IPS DF 6.9 (cell line): Measurements from ENCODE around the gene SERP2.

Experiments used
- DNase-seq: peaks from one replicate; pipeline ENCODE4 v3.0.0-alpha.2; 2013; ENCODE audit warnings: low read depth, low spot score
- H3K27ac ChIP-seq: one replicate; pipeline ENCODE4 v1.5.1; 2013; ENCODE audit warnings: low read length, control low read depth
- H3K27me3 ChIP-seq: 2 replicates; pipeline ENCODE4 v1.6.1; 2013; ENCODE audit warnings: mild to moderate bottlenecking, low read length; ENCODE audit not compliant: control insufficient read depth, insufficient read depth
- H3K36me3 ChIP-seq: 2 replicates; pipeline ENCODE4 v1.6.1; 2013; ENCODE audit warnings: low read length; ENCODE audit not compliant: control insufficient read depth, insufficient read depth
- H3K4me1 ChIP-seq: 2 replicates; pipeline ENCODE4 v1.6.1; 2013; ENCODE audit warnings: low read length; ENCODE audit not compliant: control insufficient read depth, insufficient read depth
- H3K4me3 ChIP-seq: 2 replicates; pipeline ENCODE4 v1.5.1; 2013; ENCODE audit warnings: mild to moderate bottlenecking, low read length
- H3K9me3 ChIP-seq: 2 replicates; pipeline ENCODE4 v1.6.1; 2013; ENCODE audit warnings: low read length, inconsistent platforms; ENCODE audit not compliant: control insufficient read depth, insufficient read depth
- WGBS: extraction: QIAGEN DNeasy Blood & Tissue Kit; methylation state at CpG from one replicate; pipeline ENCODE4 v1.1.7; 2013; ENCODE audit warnings: mixed read lengths, missing lambda C conversion rate; ENCODE audit not compliant: insufficient read length, insufficient coverage; 5-methylcytosine and 5-hydroxymethylcytosine counted together

SERP2 gene

GRCh38 chr13:44340508-44340907 is 33.1 kb upstream of the SERP2 start:
- H3K4me3 ChIP-seq, result no peak overlapping the region
- no CpG with 5 or more reads among the region's 2 CpGs for WGBS
- DNase-seq, result no peak

GRCh38 chr13:44342741-44343140 is 30.9 kb upstream of the SERP2 start:
- no peaks in the 10 kb centered on the region for H3K27me3 ChIP-seq
- no peak overlapping the region for H3K4me3 ChIP-seq
- H3K4me1 ChIP-seq, result no peaks in the 10 kb centered on the region
- no peak for DNase-seq
- H3K36me3 ChIP-seq, result no peaks in the 10 kb centered on the region
- no peaks in the 10 kb centered on the region for H3K9me3 ChIP-seq
- WGBS, result no CpG with 5 or more reads among the region's 1 CpG
- H3K27ac ChIP-seq, result no peak overlapping the region

More at GRCh38 chr13:44340508-44340907, 33.1 kb upstream of the SERP2 start:
- H3K9me3 ChIP-seq, result no peaks in the 10 kb centered on the region
- H3K27ac ChIP-seq, result no peak overlapping the region
- H3K27me3 ChIP-seq, result no peaks in the 10 kb centered on the region
- H3K36me3 ChIP-seq, result no peaks in the 10 kb centered on the region
- no peaks in the 10 kb centered on the region for H3K4me1 ChIP-seq

- no peak overlapping the region for H3K27ac ChIP-seq
- H3K36me3 ChIP-seq, result no peaks in the 10 kb centered on the region
- no peak overlapping the region for H3K4me3 ChIP-seq
- peaks cover 2% of the 10 kb centered on the region; the same call in 1 of the 2 replicates for H3K4me1 ChIP-seq
- H3K9me3 ChIP-seq, result no peaks in the 10 kb centered on the region
- H3K27me3 ChIP-seq, result no peaks in the 10 kb centered on the region
- DNase-seq, result no peak
Measured at GRCh38 chr13:44346534-44346933, 27.1 kb upstream of the SERP2 start.

- Histone ChIP-seq H3K27me3 (no peaks in the 10 kb centered on the region), H3K4me3 (no peak overlapping the region), H3K36me3 (no peaks in the 10 kb centered on the region), H3K27ac (no peak overlapping the region), H3K4me1 (peaks cover 2% of the 10 kb centered on the region; the same call in 1 of the 2 replicates), H3K9me3 (no peaks in the 10 kb centered on the region)
- no peak for DNase-seq
- no CpG with 5 or more reads among the region's 2 CpGs for WGBS
Measured at GRCh38 chr13:44347301-44347700, 26.3 kb upstream of the SERP2 start.

- no peak overlapping the region for H3K27ac ChIP-seq
- H3K4me1 ChIP-seq, result peaks cover 2% of the 10 kb centered on the region; the same call in 1 of the 2 replicates
- H3K27me3 ChIP-seq, result no peaks in the 10 kb centered on the region
- WGBS, result no CpG with 5 or more reads among the region's 3 CpGs
- H3K9me3 ChIP-seq, result no peaks in the 10 kb centered on the region
- DNase-seq, result no peak
- H3K4me3 ChIP-seq, result no peak overlapping the region
- no peaks in the 10 kb centered on the region for H3K36me3 ChIP-seq
Measured at GRCh38 chr13:44347949-44348348, 25.7 kb upstream of the SERP2 start.

- Histone ChIP-seq H3K27me3 (no peaks in the 10 kb centered on the region), H3K4me3 (no peak overlapping the region), H3K9me3 (no peaks in the 10 kb centered on the region), H3K27ac (no peak overlapping the region), H3K4me1 (peaks cover 2% of the 10 kb centered on the region; the same call in 1 of the 2 replicates), H3K36me3 (no peaks in the 10 kb centered on the region)
- DNase-seq, result no peak
- WGBS, result no CpG with 5 or more reads among the region's 9 CpGs
Measured at GRCh38 chr13:44350775-44351504, 22.7 kb upstream of the SERP2 start.

- peaks cover 2% of the 10 kb centered on the region; the same call in 1 of the 2 replicates for H3K4me1 ChIP-seq
- no peaks in the 10 kb centered on the region for H3K36me3 ChIP-seq
- no peak overlapping the region for H3K4me3 ChIP-seq
- H3K27me3 ChIP-seq, result no peaks in the 10 kb centered on the region
- no peaks in the 10 kb centered on the region for H3K9me3 ChIP-seq
- H3K27ac ChIP-seq, result no peak overlapping the region
- no CpG with 5 or more reads among the region's 4 CpGs for WGBS
- no peak for DNase-seq
Measured at GRCh38 chr13:44351505-44351854, 22.1 kb upstream of the SERP2 start.

- H3K27ac ChIP-seq, result no peak overlapping the region
- H3K27me3 ChIP-seq, result no peaks in the 10 kb centered on the region
- no peak overlapping the region for H3K4me3 ChIP-seq
- no peaks in the 10 kb centered on the region for H3K36me3 ChIP-seq
- H3K9me3 ChIP-seq, result no peaks in the 10 kb centered on the region
- peaks cover 2% of the 10 kb centered on the region; the same call in 1 of the 2 replicates for H3K4me1 ChIP-seq
- no CpG with 5 or more reads among the region's 3 CpGs for WGBS
- no peak for DNase-seq
Measured at GRCh38 chr13:44352202-44352601, 21.4 kb upstream of the SERP2 start.

GRCh38 chr13:44352671-44353070 is 21.0 kb upstream of the SERP2 start:
- H3K27ac ChIP-seq, result no peak overlapping the region
- no peaks in the 10 kb centered on the region for H3K27me3 ChIP-seq
- no peaks in the 10 kb centered on the region for H3K36me3 ChIP-seq
- H3K9me3 ChIP-seq, result no peaks in the 10 kb centered on the region
- no peak for DNase-seq
- no peak overlapping the region for H3K4me3 ChIP-seq
- H3K4me1 ChIP-seq, result peaks cover 2% of the 10 kb centered on the region; the same call in 1 of the 2 replicates
- WGBS, result no CpG with 5 or more reads among the region's 2 CpGs

GRCh38 chr13:44354331-44354730 is 19.3 kb upstream of the SERP2 start:
- H3K4me3 ChIP-seq, result no peak overlapping the region
- no CpG with 5 or more reads among the region's 1 CpG for WGBS
- H3K27me3 ChIP-seq, result no peaks in the 10 kb centered on the region
- H3K27ac ChIP-seq, result no peak overlapping the region
- peaks cover 2% of the 10 kb centered on the region; the same call in 1 of the 2 replicates for H3K4me1 ChIP-seq
- no peak for DNase-seq
- H3K36me3 ChIP-seq, result no peaks in the 10 kb centered on the region
- H3K9me3 ChIP-seq, result no peaks in the 10 kb centered on the region

GRCh38 chr13:44354884-44355283 is 18.7 kb upstream of the SERP2 start:
- Histone ChIP-seq H3K27me3 (no peaks in the 10 kb centered on the region), H3K27ac (no peak overlapping the region), H3K4me1 (peaks cover 2% of the 10 kb centered on the region; the same call in 1 of the 2 replicates), H3K36me3 (no peaks in the 10 kb centered on the region), H3K4me3 (no peak overlapping the region), H3K9me3 (no peaks in the 10 kb centered on the region)
- WGBS, result no CpG with 5 or more reads among the region's 3 CpGs
- DNase-seq, result no peak
